Measurements from ENCODE around the gene LCTL.
"Not testable (repeated sequence)": the region's sequence is repeated elsewhere in the genome, so short reads cannot be mapped to it uniquely, and the experiment has no call there.

The LCTL gene

DNA sequence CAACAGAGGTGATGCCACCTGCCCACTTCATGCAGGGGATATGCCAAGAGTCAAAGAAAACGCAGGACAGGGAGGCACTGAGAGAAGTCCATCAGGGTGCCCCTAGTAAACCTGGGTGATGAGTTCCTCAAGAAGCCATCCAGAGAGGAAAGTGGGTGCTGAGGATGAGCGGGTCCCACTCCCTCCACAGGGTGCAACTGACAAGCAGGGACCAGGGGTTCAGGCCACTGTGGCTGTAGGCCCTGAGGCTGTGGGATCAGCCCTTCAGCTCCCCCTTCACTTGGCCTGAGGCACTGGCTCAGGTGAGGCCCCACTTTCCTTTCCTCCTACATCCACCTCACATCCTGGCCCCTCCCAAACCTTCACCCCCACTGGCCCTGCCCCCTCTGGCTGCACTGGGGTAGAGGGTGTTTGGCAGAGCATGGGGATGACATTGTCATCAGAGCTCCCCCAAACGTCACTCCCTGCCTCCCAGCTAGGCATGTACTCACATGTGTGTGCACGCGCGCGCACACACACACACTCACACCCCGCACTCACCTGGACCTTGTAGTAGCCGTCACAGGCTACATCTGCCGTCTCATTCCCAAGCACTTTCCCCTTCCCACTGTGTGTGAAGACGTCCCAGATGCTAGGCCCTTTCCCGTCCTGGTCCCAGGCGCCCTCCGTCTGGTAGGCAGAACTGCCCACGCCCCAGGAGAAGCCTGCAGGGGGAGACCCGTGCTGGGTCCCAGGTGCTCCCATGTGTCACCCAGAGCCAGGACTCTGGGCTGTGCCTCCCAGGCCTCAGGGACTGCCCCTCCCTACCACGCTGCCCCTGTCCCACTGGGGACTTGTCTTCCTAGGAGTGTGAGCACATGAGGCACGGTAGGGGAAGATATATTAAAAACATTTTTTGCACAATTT, 1.4 kb downstream of the LCTL start:
- no peak for DNase-seq

DNA sequence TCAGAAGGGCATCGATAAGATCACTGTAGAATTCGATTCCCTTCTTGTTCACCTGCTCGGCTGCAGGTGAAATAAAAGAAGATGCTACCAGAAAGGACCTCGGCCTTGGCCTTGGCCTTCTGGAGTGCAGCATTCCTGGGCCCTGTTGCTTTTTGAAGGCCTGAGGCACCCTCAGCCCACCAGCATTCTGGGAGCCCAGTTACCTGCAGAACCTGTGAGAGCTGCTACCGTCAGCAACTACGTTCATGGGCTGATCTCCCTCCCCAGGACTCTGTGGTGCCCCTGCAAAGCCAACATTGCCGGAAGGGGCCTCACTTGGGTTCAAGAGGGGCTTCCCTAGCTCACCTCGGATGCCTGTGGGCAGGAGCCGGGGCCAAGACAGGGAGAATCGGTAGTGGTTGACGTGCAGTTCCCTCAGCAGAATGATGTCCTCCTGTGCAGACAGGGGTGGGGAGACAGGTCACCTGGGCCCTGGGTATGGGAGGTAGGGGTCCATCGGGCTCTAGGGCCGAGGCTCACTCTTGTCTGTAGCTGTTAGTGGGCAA, 2.2 kb downstream of the LCTL start:
- DNase-seq = no peak

GRCh38 chr15:66563126-66563525, 2.7 kb downstream of the LCTL start:
- no peak for DNase-seq

DNA sequence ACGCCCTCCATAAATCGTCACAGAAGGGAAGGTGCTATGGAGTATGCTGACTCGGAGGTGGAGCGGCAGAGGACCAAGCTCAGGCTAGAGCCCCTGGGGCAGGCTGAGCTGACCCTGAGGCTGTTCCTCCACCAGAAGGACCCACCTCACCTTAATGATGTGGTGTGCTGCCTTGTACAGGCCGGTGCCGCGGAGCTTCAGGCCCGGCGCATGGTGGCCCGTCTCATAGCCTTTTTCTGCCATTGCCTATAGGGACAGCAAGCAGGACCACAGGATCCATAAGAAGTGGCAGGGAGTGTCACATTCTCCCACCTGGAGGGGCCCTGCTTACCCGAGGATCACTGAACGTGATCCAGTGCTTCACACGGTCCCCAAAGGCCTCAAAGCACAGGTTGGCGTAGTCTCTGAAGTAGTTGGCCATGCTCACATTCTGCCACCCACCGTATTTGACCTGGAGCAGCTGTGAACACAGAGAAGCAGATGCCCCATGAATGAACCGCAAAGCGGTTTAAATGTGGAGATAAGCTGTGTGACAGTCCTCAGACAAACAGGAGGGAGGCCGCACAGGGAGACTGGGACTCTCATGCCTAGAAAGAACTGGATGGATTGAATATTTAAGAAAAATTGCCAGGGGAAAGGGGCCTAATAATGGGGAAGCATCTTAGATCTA, 4.8 kb downstream of the LCTL start:
- DNase-seq = no peak

GRCh38 chr15:66558271-66558670, 7.5 kb downstream of the LCTL start:
- DNase-seq = no peak

DNA sequence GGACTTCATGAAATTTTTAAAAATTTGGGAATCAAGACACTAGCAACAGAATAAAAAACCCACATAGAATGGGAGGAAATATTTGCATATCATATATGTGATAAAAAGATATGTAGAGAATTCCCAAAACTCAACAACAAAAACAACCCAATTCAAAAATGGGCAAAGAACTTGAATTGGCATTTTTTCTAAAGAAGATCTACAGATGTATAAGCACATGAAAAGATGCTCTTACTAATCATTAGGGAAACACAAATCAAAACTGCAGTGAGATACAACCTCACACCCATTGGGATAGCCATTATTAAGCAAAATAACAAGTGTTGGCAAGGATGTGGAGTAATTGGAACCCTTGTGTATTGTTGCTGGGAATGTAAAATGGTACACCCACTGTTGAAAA, 10.1 kb downstream of the LCTL start:
- no peak for DNase-seq

DNA sequence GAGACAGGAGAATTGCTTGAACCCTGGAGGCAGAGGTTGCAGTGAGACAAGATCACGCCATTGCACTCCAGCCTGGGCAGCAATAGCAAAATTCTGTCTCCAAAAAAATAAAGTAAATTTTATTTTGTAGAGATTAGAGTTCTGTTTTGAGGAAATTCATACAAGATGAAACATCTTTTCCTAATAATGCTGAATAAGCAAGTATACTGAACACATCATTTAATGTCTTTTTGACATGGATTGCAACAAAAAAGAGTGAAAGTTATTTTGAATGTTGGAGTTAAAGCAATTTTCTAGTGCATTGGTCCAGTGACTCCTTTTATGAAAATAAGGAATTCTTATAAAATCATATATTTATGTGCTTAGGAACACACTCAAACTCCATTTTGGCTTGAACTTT, 20.5 kb downstream of the LCTL start:
- no peak for DNase-seq

DNA sequence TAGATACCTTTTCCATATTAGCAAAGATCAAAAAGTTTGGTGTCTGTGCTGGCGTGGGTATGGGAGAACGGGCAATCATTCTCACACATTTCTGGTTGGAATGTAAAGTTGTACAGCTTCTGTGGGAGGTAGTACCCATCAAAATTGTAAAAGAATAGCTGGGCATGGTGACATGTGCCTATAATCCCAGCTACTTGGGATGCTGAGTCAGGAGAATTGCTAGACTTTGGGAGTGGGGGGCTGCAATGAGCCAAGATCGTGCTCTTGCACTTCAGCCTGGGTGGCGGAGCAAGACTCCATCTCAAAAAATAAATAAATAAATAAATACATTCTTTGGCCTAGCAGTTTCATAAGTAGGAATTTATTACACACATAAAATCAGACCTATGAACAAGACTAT, 22.9 kb downstream of the LCTL start:
- DNase-seq = no peak

DNA sequence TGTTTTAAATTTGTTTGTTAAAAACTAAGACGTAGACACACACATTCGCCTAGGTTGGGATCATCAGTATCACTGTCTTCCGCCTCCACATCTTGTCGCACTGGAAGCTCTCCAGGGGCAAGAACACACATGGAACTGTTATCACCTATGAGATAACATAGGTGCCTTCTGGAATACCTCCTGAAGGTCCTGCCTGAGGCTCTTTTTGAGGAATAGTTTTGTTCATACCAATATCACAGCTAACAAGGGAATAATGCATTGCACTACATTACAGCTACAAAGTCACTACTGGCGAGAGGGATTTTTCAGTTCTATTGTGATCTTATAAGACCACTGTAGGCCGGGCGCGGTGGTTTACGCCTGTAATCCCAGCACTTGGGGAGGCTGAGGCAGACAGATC, 30.7 kb downstream of the LCTL start:
- DNase-seq = no peak

DNA sequence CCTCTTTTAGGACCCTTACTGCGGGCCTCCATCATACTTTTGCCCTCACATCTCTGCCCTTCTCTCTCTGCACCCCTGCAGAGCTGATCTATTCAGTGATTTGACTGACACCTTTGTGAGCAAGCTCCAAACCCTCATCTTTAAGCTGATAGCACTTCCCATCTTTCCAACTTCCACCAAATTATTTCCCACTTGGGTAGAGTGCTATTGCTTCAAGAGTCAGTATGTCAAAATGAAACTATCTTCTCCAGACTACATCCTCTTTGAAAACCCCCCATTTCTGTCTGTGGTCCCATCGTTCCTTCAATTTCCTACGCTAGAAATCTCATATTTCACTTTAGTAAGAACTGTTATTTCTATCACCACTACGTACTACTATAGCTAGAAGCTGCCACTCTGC, 41.0 kb downstream of the LCTL start:
- no peak for DNase-seq

- DNase-seq = no peak
These were observed 41.9 kb downstream of the LCTL start for GRCh38 chr15:66523926-66524325.

- no peak for DNase-seq
These were observed 49.9 kb downstream of the LCTL start for GRCh38 chr15:66515901-66516322.

- DNase-seq = no peak
These were observed 51.2 kb downstream of the LCTL start for GRCh38 chr15:66514586-66514985.

- no peak for DNase-seq
These were observed 57.4 kb downstream of the LCTL start for GRCh38 chr15:66508293-66508883.

- no peak for DNase-seq
These were observed 60.0 kb downstream of the LCTL start for GRCh38 chr15:66505818-66506217.

DNA sequence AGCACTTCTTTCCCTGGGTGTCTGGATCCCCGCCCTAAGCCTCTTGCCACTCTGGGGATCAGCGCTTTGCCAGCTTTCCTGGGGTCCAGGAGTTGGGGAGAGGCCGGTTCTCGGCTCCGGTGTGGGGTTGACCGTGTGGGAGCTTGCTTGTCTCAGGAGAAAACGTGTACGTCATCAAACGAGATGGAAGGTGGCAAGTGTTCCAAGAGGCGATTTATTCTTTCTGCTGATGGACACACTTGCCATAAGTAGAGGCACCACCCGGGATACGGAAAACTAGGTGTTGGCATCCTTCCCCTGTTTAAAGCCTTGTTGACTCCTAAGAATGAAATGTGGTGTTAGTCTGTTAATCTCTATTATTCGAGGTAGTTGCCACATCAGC, 60.4 kb downstream of the LCTL start:
- DNase-seq = peak; percentile 63

DNA sequence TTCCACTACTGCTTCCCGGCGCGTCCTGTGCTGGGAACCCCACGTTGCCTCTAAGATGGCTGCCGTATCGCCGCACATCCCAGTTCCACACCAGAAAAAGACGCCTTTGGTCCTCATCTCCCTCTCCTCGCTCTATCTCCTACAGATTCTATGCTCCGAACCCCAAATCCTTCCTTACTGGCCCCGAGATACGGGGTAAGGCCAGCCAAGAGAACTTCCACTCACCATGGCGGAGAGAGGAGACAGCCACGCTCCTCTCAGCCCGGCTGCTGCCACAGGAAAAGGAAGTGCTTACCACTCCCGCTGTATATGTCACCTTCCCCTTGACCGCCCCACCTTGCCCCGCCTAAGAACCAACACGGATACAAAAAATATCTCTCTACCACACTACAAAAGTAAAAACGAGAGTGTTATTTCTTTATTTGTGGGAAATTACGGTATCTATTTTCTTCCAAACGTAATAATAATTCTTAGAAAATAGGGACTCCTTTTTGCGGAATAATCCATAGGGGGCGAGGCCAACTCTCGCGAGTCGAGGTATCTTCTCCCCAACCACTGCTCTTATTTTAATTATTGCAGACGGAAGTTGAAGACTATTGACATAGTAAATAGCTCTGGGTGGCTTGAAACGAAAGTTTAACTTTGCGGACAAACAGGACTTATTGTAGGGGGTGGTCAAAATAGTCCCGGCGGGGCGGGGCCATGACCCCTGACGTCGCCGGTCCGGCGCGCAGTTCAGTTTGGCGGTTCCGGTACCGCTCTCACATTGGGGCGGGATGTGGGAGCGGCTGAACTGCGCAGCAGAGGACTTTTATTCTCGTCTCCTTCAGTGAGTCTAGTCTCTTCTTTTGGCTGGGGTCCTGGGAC, 61.0 kb downstream of the LCTL start, which contains the start of the genes RPL4 and ZWILCH:
Gene RPL4, minus strand, starts transcription at position 293 of the 867 bp plus-strand sequence. Its CDS starts 65 bp downstream, at position 228.
Gene ZWILCH, plus strand, starts transcription at position 764 of the 867 bp plus-strand sequence. Its CDS starts 13 bp downstream, at position 777.
- peak; percentile 78 for DNase-seq

DNA sequence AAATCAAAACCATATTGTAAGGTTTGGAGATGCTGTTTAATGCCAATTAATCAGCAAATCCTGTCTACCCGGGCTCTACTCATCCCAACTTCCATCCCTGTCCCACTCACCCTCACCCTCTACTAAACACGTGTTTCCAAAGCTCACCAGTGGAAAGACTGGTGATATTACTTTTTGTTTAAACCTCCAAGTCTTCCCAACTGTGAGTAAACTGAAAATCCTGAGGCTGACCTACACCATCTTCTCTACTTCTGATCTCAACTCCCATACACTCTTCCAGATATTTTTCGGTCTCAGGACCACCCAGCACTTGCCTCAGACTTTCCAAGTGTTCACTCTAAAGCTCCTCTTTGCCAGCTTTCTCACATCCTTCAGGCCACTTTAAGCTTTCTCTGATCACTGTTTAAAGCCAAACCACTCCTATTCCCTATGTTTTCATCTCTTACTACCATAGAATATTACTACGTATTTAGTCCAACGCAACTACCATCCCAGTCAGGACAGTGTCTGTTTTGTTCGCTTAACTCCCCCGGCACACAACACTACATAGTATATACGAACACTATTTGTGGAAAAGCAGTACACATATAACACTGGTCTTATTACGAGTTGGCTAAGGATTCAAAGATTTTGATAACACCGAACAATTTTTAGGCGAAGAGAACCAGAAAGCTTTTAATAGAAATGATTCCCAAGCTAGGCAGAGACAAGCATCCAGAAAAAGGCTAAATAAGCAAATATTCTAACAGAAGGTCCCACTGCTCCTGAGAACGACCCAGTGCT, 61.8 kb downstream of the LCTL start:
- DNase-seq = no peak

- DNase-seq = not testable (repeated sequence)
These were observed 62.7 kb downstream of the LCTL start for GRCh38 chr15:66503041-66503648.

DNA sequence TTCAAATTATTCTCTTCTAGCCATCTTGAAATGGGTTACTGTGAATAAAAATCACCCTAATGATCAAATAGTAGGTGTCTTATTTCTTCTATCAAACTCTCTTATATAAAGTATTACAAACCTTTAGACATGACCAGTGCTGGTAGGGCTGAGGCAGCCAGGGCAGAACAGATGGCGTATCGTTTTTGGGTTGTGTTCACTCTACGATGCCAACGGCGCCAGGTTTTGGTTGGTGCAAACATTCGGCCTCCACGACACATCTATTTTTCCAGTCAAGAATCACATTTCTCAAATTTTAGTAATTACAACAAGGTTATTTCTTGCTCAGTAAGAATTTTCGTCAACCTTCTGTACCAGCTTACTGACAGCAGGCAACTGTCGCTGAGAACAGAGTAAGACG, 63.3 kb downstream of the LCTL start:
- DNase-seq = no peak

- not testable (repeated sequence) for DNase-seq
These were observed 65.5 kb downstream of the LCTL start for GRCh38 chr15:66500346-66500745.

All from NCI-H2171 treated with DMSO at 0.1 percent for 48 hours (cell line).